NB4 (cell line): ENCODE data around the gene ACBD6.

Experiments used
- DNase-seq: peaks from one replicate; pipeline ENCODE4 v3.0.0; 2010; ENCODE audit warnings: low read depth
- H3K4me3 ChIP-seq: one replicate; pipeline ENCODE4 v1.5.1; 2011; ENCODE audit warnings: mild to moderate bottlenecking, low read depth, low read length, moderate library complexity
- MYC ChIP-seq: IDR thresholded peaks from 2 replicates; pipeline ENCODE4 v1.6.1; 2011; ENCODE audit warnings: low read depth, low read length
- POLR2A ChIP-seq: IDR thresholded peaks from 2 replicates; pipeline ENCODE4 v1.6.1; 2011; ENCODE audit warnings: mild to moderate bottlenecking; ENCODE audit not compliant: insufficient read length; ENCODE audit errors: extremely low read depth
- TF ChIP-seq, protein P1 (sequence below): IDR thresholded peaks from one replicate; pipeline ENCODE4 v1.5.1; 2012; ENCODE audit warnings: low read depth, low read length
- TF ChIP-seq, protein P2 (sequence below): IDR thresholded peaks from 2 replicates; pipeline ENCODE4 v1.6.1; 2011; ENCODE audit warnings: low read depth, low read length

ACBD6 gene

DNA sequence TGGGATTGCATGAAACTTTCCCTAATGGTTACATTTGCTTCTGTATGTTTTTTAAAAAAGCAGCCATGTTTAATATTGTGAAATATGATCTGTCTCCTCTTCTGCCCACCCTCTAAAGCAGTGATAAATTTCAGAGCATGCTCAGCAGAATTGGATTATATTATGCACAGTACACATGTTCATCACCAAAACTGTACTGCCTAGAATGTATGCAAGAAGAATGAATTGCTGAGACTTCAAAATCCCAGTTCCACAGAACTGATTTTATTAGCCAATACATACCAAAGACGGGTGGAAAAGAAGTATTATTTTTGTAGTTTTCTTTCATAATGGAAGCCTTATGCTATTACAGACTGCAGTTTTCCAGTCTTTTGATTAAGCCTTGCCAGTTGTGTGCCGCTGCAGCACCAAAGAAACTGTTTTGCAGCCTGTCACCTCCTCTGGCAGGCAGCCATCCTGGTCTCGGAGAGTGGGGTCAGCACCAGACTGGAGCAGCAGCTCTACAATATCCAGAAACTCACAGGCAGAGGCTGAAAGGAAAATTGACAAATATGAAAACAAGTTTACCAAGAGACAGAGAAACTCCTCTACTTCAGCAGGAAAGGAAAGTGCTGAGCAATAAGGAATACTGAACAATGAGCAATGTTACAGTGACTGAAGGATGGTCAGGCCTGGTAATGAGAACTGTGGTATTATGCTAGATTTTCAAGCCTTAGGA is 214.2 kb downstream of the ACBD6 start:
- TF ChIP-seq POLR2A (no peak), MYC (no peak)
- TF ChIP-seq, protein P1, sequence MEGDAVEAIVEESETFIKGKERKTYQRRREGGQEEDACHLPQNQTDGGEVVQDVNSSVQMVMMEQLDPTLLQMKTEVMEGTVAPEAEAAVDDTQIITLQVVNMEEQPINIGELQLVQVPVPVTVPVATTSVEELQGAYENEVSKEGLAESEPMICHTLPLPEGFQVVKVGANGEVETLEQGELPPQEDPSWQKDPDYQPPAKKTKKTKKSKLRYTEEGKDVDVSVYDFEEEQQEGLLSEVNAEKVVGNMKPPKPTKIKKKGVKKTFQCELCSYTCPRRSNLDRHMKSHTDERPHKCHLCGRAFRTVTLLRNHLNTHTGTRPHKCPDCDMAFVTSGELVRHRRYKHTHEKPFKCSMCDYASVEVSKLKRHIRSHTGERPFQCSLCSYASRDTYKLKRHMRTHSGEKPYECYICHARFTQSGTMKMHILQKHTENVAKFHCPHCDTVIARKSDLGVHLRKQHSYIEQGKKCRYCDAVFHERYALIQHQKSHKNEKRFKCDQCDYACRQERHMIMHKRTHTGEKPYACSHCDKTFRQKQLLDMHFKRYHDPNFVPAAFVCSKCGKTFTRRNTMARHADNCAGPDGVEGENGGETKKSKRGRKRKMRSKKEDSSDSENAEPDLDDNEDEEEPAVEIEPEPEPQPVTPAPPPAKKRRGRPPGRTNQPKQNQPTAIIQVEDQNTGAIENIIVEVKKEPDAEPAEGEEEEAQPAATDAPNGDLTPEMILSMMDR, result no peak
- TF ChIP-seq, protein P2, sequence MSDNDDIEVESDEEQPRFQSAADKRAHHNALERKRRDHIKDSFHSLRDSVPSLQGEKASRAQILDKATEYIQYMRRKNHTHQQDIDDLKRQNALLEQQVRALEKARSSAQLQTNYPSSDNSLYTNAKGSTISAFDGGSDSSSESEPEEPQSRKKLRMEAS, result no peak
- H3K4me3 ChIP-seq, result no peak overlapping the region
- no peak for DNase-seq

DNA sequence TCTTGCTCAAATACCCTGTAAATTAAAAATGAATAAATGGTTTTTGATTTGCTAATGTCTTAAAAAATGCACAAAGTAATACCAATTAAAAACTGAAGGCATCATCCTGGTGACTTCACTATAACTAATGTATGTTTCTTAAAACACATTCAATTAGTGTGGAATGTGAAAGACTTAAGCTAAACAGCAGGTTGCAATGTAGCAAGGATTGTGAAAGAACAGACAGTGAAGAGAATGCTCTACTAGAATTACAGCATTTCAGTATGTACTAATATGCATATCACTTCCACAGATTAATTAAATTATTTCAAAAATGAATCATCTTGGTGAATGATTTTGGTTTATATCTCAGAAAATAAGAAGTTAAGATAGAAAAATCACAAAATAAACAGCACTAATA is 216.0 kb downstream of the ACBD6 start:
- no peak overlapping the region for H3K4me3 ChIP-seq
- TF ChIP-seq, protein P1, result no peak
- TF ChIP-seq MYC (no peak), POLR2A (no peak)
- TF ChIP-seq, protein P2, result no peak
- no peak for DNase-seq

GRCh38 chr1:180283098-180283497 is 219.3 kb downstream of the ACBD6 start:
- TF ChIP-seq MYC (no peak), POLR2A (no peak)
- TF ChIP-seq, protein P2, result no peak
- TF ChIP-seq, protein P1, result no peak
- no peak overlapping the region for H3K4me3 ChIP-seq
- no peak for DNase-seq

GRCh38 chr1:180282401-180283044 is 219.9 kb downstream of the ACBD6 start:
- H3K4me3 ChIP-seq, result no peak overlapping the region
- TF ChIP-seq MYC (no peak), POLR2A (no peak)
- TF ChIP-seq, protein P1, result no peak
- TF ChIP-seq, protein P2, result no peak
- DNase-seq, result no peak

- TF ChIP-seq, protein P2, result no peak
- TF ChIP-seq POLR2A (no peak), MYC (no peak)
- TF ChIP-seq, protein P1, result no peak
Observed at GRCh38 chr1:180281490-180281889, 220.9 kb downstream of the ACBD6 start.

More at GRCh38 chr1:180281490-180281889, 220.9 kb downstream of the ACBD6 start:
- no peak for DNase-seq
- H3K4me3 ChIP-seq, result no peak overlapping the region
